H1 (cell line): ENCODE measurements around the gene UBE2I. TPM values are rescaled to one million over a fixed set of nuclear protein-coding genes. Genes with fewer than 3 reads are reported as not detected.

Experiments used
- CTCF ChIA-PET: fragments of 300-600 bp; sonication (Branson Sonifier 250); formaldehyde crosslinking; loops from one replicate; lab custom pipeline; 2021; ENCODE audit not compliant: partially characterized antibody; lab: Charles Lee
- POLR2A ChIA-PET: fragments of 300-600 bp; sonication (Branson Sonifier 250); formaldehyde crosslinking; loops from one replicate; lab custom pipeline; 2021; ENCODE audit warnings: inconsistent platforms; ENCODE audit not compliant: partially characterized antibody; lab: Charles Lee
- DNase-seq, 2 experiments: peaks; one replicate each; pipeline versions ENCODE4 v3.0.0 to v3.0.0-alpha.2; 2010 to 2022; ENCODE audit warnings: low spot score in 2 of 2, low read depth in 1 of 2, mixed read lengths in 1 of 2
- FAIRE-seq: peaks from 2 replicates; lab custom pipeline; 2011; peaks lifted over from hg19 to GRCh38; lab: Jason Lieb, UNC
- H2AFZ ChIP-seq: 2 replicates; pipeline ENCODE4 v1.8.1; 2012; ENCODE audit warnings: low read length, inconsistent platforms
- H2AK5ac ChIP-seq: 2 replicates; pipeline ENCODE4 v1.6.1; 2013; ENCODE audit warnings: low read depth, low read length
- H2BK120ac ChIP-seq: replicated peaks from 2 replicates; pipeline ENCODE3; 2013; ENCODE audit warnings: low read depth, low read length, inconsistent platforms
- H2BK12ac ChIP-seq: 2 replicates; pipeline ENCODE4 v1.6.1; 2013; ENCODE audit warnings: low read depth, low read length
- H2BK15ac ChIP-seq: 2 replicates; pipeline ENCODE4 v1.6.1; 2013; ENCODE audit warnings: low read length
- H2BK20ac ChIP-seq: 2 replicates; pipeline ENCODE4 v1.6.1; 2013; ENCODE audit warnings: low read length
- H2BK5ac ChIP-seq: 2 replicates; pipeline ENCODE4 v1.6.1; 2013; ENCODE audit warnings: low read depth, low read length
- H3K14ac ChIP-seq: 2 replicates; pipeline ENCODE4 v1.6.1; 2013; ENCODE audit warnings: inconsistent platforms; ENCODE audit not compliant: insufficient read length
- H3K18ac ChIP-seq: 2 replicates; pipeline ENCODE4 v1.6.1; 2013; ENCODE audit warnings: low read length; ENCODE audit errors: extremely low read depth
- H3K23ac ChIP-seq: 2 replicates; pipeline ENCODE4 v1.6.1; 2013; ENCODE audit warnings: inconsistent platforms; ENCODE audit not compliant: insufficient read length
- H3K23me2 ChIP-seq: 2 replicates; pipeline ENCODE4 v1.6.1; 2013; ENCODE audit warnings: low read depth, low read length
- H3K27ac ChIP-seq: 2 replicates; pipeline ENCODE4 v1.6.1; 2011; ENCODE audit warnings: low read depth, low read length, inconsistent platforms
- H3K27me3 ChIP-seq, 4 experiments: replicated peaks in 1 of 4; 1 replicate in 1 of 4; 2 replicates in 3 of 4; pipeline versions ENCODE4 v1.6.1 to v1.8.1; 2011 to 2013; ENCODE audit warnings: low read length in 3 of 4, mild to moderate bottlenecking in 3 of 4, inconsistent platforms in 2 of 4, mixed read lengths in 2 of 4, moderate library complexity in 1 of 4; ENCODE audit not compliant: control insufficient read depth in 3 of 4, insufficient read depth in 3 of 4; ENCODE audit errors: extremely low read depth in 1 of 4
- H3K36me3 ChIP-seq, 4 experiments: 2 replicates each; pipeline versions ENCODE4 v1.6.1 to v1.8.1; 2011 to 2013; ENCODE audit warnings: mild to moderate bottlenecking in 4 of 4, low read length in 3 of 4, moderate library complexity in 2 of 4, control low read depth in 1 of 4, inconsistent platforms in 1 of 4; ENCODE audit not compliant: insufficient read depth in 4 of 4, control insufficient read depth in 2 of 4
- H3K4ac ChIP-seq: replicated peaks from 2 replicates; pipeline ENCODE3; 2013; ENCODE audit warnings: low read length, low read depth, mixed read lengths, inconsistent platforms; ENCODE audit not compliant: insufficient read length
- H3K4me1 ChIP-seq, 4 experiments: replicated peaks in 1 of 4; 1 replicate in 1 of 4; 2 replicates in 3 of 4; pipeline versions ENCODE4 v1.6.1 to v1.8.1; 2011 to 2013; ENCODE audit warnings: low read length in 3 of 4, inconsistent platforms in 2 of 4, mixed read lengths in 1 of 4; ENCODE audit not compliant: insufficient read depth in 4 of 4, control insufficient read depth in 3 of 4
- H3K4me2 ChIP-seq, 2 experiments: 2 replicates each; pipeline versions ENCODE4 v1.6.1 to v1.8.1; 2011 to 2013; ENCODE audit warnings: low read depth in 2 of 2, low read length in 2 of 2, control low read depth in 1 of 2, inconsistent platforms in 1 of 2, mild to moderate bottlenecking in 1 of 2; ENCODE audit not compliant: insufficient read depth in 1 of 2
- H3K4me3 ChIP-seq, 4 experiments: fragments of 200-600, 300-600 bp in 1 of 4; sonication (generic), shearing (Covaris generic), sonication (Bioruptor Twin) in 1 of 4; 2 replicates each; pipeline versions ENCODE4 v1.5.1 to v1.8.1; 2011 to 2016; ENCODE audit warnings: low read length in 4 of 4, low read depth in 3 of 4, control low read depth in 2 of 4, inconsistent platforms in 2 of 4, mild to moderate bottlenecking in 2 of 4, mixed read lengths in 1 of 4, moderate library complexity in 1 of 4; ENCODE audit not compliant: insufficient read depth in 2 of 4; ENCODE audit errors: extremely low read depth in 1 of 4
- H3K56ac ChIP-seq: replicated peaks from 2 replicates; pipeline ENCODE3; 2013; ENCODE audit warnings: low read depth, mild to moderate bottlenecking, mixed read lengths, low read length, inconsistent platforms; ENCODE audit not compliant: insufficient read length
- H3K79me1 ChIP-seq: 2 replicates; pipeline ENCODE4 v1.6.1; 2013; ENCODE audit warnings: low read depth, low read length, control low read depth
- H3K79me2 ChIP-seq, 2 experiments: 2 replicates each; pipeline versions ENCODE4 v1.6.1 to v1.8.1; 2012 to 2013; ENCODE audit warnings: low read length in 2 of 2, mild to moderate bottlenecking in 2 of 2, inconsistent platforms in 1 of 2; ENCODE audit not compliant: insufficient read depth in 2 of 2, control insufficient read depth in 1 of 2
- H3K9ac ChIP-seq, 4 experiments: replicated peaks in 1 of 4; 1 replicate in 1 of 4; 2 replicates in 3 of 4; pipeline versions ENCODE4 v1.6.1 to v1.8.1; 2011 to 2013; ENCODE audit warnings: low read depth in 3 of 4, low read length in 3 of 4, control low read depth in 2 of 4, mild to moderate bottlenecking in 2 of 4, moderate library complexity in 2 of 4, inconsistent platforms in 1 of 4; ENCODE audit errors: extremely low read depth in 1 of 4
- H3K9me3 ChIP-seq, 2 experiments: 2 replicates each; pipeline versions ENCODE4 v1.6.1 to v1.8.1; 2012 to 2013; ENCODE audit warnings: mild to moderate bottlenecking in 2 of 2, moderate library complexity in 2 of 2, control low read depth in 1 of 2, inconsistent platforms in 1 of 2, low read depth in 1 of 2, low read length in 1 of 2, mixed read lengths in 1 of 2; ENCODE audit not compliant: insufficient read depth in 2 of 2
- H4K20me1 ChIP-seq, 2 experiments: replicated peaks in 1 of 2; 2 replicates each; pipeline versions ENCODE3 to v1.8.1; 2011 to 2013; ENCODE audit warnings: inconsistent platforms in 2 of 2, low read length in 2 of 2, mild to moderate bottlenecking in 1 of 2; ENCODE audit not compliant: insufficient read depth in 2 of 2, control insufficient read depth in 1 of 2
- H4K5ac ChIP-seq: 2 replicates; pipeline ENCODE4 v1.6.1; 2013; ENCODE audit warnings: low read length, low read depth, mixed read lengths, inconsistent platforms; ENCODE audit not compliant: insufficient read length
- H4K8ac ChIP-seq: 2 replicates; pipeline ENCODE4 v1.8.0; 2013; ENCODE audit warnings: mild to moderate bottlenecking, moderate library complexity, low read length, inconsistent platforms; ENCODE audit not compliant: insufficient read depth; ENCODE audit errors: extremely low read depth
- H4K91ac ChIP-seq: replicated peaks from 2 replicates; pipeline ENCODE3; 2013; ENCODE audit warnings: low read length, mixed read lengths, inconsistent platforms; ENCODE audit not compliant: insufficient read length
- RBBP5 ChIP-seq: IDR thresholded peaks from 2 replicates; pipeline ENCODE4 v1.7.1; 2012; ENCODE audit warnings: low read depth, mild to moderate bottlenecking, inconsistent platforms, low read length, moderate library complexity, borderline replicate concordance
- SAP30 ChIP-seq: fragments of 300-600 bp; sonication (generic); IDR thresholded peaks from 2 replicates; pipeline ENCODE4 v1.7.1; 2012; ENCODE audit warnings: low read length, moderate library complexity, mild to moderate bottlenecking, inconsistent platforms; ENCODE audit not compliant: insufficient read depth, insufficient replicate concordance
- SP4 ChIP-seq: IDR thresholded peaks from 2 replicates; pipeline ENCODE4 v1.6.1; 2012; ENCODE audit warnings: low read length, inconsistent platforms
- TAF1 ChIP-seq: IDR thresholded peaks from 2 replicates; pipeline ENCODE4 v1.6.1; 2011; ENCODE audit warnings: mild to moderate bottlenecking, low read depth, low read length
- TAF7 ChIP-seq: optimal IDR thresholded peaks from 2 replicates; pipeline ENCODE3; 2011; ENCODE audit warnings: low read depth, mild to moderate bottlenecking, inconsistent platforms, low read length, moderate library complexity, borderline replicate concordance
- ZNF274 ChIP-seq: IDR thresholded peaks from 2 replicates; pipeline ENCODE4 v1.7.0; 2012; ENCODE audit warnings: low read length, borderline replicate concordance; ENCODE audit errors: extremely low read depth
- WGBS, 2 experiments: shearing (Covaris generic) in 1 of 2; methylation state at CpG; one replicate each; pipeline versions ENCODE4 v1.1.6 to v1.1.7; 2013 to 2015; ENCODE audit warnings: low lambda C conversion rate in 2 of 2, mixed read lengths in 2 of 2, inconsistent platforms in 1 of 2, low coverage in 1 of 2, missing lambda C conversion rate in 1 of 2; ENCODE audit not compliant: insufficient replicate concordance in 2 of 2, insufficient coverage in 1 of 2, insufficient read length in 1 of 2; ENCODE audit errors: extremely low coverage in 1 of 2, missing lambda C conversion rate in 1 of 2; 5-methylcytosine and 5-hydroxymethylcytosine counted together
- polyA plus RNA-seq, 7 experiments: library from polyadenylated mRNA; depleted of rRNA in 3 of 7; stranded (reverse) in 5 of 7; unstranded in 2 of 7; fragments of >200 nt in 5 of 7; fragments of 200-250 nt in 2 of 7; gene quantifications; 1 replicate in 5 of 7; 2 replicates in 1 of 7; 4 replicates in 1 of 7; pipeline versions ENCODE4 v1.2.1 to v1.2.3, GENCODE V29; 2011 to 2013; ENCODE audit warnings: missing spikeins in 2 of 7, mixed read lengths in 2 of 7
- total RNA-seq: library from RNA; stranded (reverse); fragmentation: NEBNext Ultra II Directional; extraction: Animal tissue kit (Norgen Biotek cat#: 25700); gene quantifications from 2 replicates; pipeline ENCODE4 v1.2.1, GENCODE V29; 2021

Gene UBE2I
- total and polyA plus RNA-seq, 2 of the 8 experiments (the other 6 are each of a cell fraction or from before 2014, with no cell fraction given), result 148 to 268 TPM

DNA sequence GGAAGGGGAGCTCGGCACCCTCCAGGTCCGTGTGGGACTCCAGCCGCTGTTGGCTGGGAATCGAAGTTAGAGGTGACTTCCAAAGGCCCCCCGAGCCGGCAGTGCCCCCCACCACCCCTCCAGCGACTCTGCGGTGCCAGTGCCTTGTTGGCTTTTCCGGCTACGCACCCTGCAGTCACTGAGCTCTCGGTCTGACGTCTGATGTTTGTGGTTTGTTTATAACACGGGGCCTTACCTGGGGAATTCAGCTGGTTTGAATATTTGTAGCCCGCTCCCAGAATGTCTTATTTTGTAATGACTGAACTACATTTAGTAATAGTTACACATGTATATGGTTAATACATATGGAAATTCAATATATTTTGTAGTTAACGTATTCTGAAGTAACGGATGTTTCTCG lies 17.0 kb downstream of the UBE2I start:
- no peak overlapping the region; the same call in 1 of the 2 replicates for H3K27ac ChIP-seq
- H2BK12ac ChIP-seq, result no peak overlapping the region
- no peaks in the 10 kb centered on the region; the same call in 1 of the 2 replicates for H3K79me1 ChIP-seq
- DNase-seq (no peak), FAIRE-seq (no peak)
- no peak overlapping the region for H3K56ac ChIP-seq
- H2BK120ac ChIP-seq, result no peak overlapping the region
- H3K4ac ChIP-seq, result no peak overlapping the region
- H4K20me1 ChIP-seq, result peaks cover 8 to 10% of the 10 kb centered on the region in 2 experiments
- H3K23ac ChIP-seq, result no peak overlapping the region
- ChIA-PET POLR2A (interaction anchor here (0.6 to 6.5 kb wide), 10 partner anchors 9 to 275 kb away, joined by 3 to 106 read pairs (median 3); partner anchors contain the start of gene UBE2I), CTCF (interaction anchor here (0.5 to 2.1 kb wide), 9 partner anchors 9 to 691 kb away, joined by 3 to 6 read pairs (median 4); no protein-coding TSS in a partner anchor)
- no peak overlapping the region for H2AK5ac ChIP-seq
- H2BK5ac ChIP-seq, result no peak overlapping the region
- H2AFZ ChIP-seq, result no peak overlapping the region
- H3K27me3 ChIP-seq, result peaks cover 0 to 3% (median 0%) of the 10 kb centered on the region in 4 experiments; a peak in 1 of 7 replicates
- no peak overlapping the region for H2BK15ac ChIP-seq
- no peaks in the 10 kb centered on the region for H3K23me2 ChIP-seq
- no peak overlapping the region for H4K5ac ChIP-seq
- no peaks in the 10 kb centered on the region; a peak in 1 of 4 replicates for H3K79me2 ChIP-seq
- TF ChIP-seq SAP30 (no peak), ZNF274 (no peak), RBBP5 (no peak), TAF1 (no peak), SP4 (no peak), TAF7 (no peak)
- H3K4me2 ChIP-seq, result no peak overlapping the region
- no peak overlapping the region for H2BK20ac ChIP-seq
- H3K9me3 ChIP-seq, result peaks cover 5 to 8% of the 10 kb centered on the region in 2 experiments; a peak in 2 of 4 replicates
- 88% methylated on average over 10 of the region's 17 CpGs; no CpG with 5 or more reads in 1 of the 2 experiments for WGBS, 2 experiments
- H3K4me1 ChIP-seq, result peaks cover 0 to 3% (median 0%) of the 10 kb centered on the region in 4 experiments; a peak in 3 of 7 replicates
- H3K18ac ChIP-seq, result no peak overlapping the region
- no peak overlapping the region for H3K4me3 ChIP-seq
- peaks cover 6 to 26% (median 14%) of the 10 kb centered on the region in 4 experiments; a peak in 7 of 8 replicates for H3K36me3 ChIP-seq
- H4K8ac ChIP-seq, result peak overlapping the region; percentile 51
- no peak overlapping the region for H3K9ac ChIP-seq
- no peak overlapping the region for H3K14ac ChIP-seq
- no peak overlapping the region for H4K91ac ChIP-seq
